Uterus (tissue), 2 donors: ENCODE measurements around the gene SLCO3A1.

Experiments
- CTCF ChIP-seq, 4 experiments: fragments of 200-600 bp in 2 of 4; fragments of 450-650 bp in 2 of 4; sonication (generic) in 2 of 4; IDR thresholded peaks; one replicate each; pipeline ENCODE4 v1.5.1; 2016 to 2019; ENCODE audit warnings: antibody characterized with exemption in 4 of 4, mild to moderate bottlenecking in 2 of 4, moderate library complexity in 1 of 4
- POLR2A ChIP-seq, 2 donors: fragments of 450-650 bp; IDR thresholded peaks; one replicate each; pipeline ENCODE4 v1.6.1; 2016; ENCODE audit warnings: antibody characterized with exemption in 2 of 2, mild to moderate bottlenecking in 1 of 2, moderate library complexity in 1 of 2

GRCh38 chr15:91881569-91882297 lies 28.2 kb downstream of the SLCO3A1 start:
- TF ChIP-seq CTCF (IDR thresholded peaks at IDR 0.05) (no peak), POLR2A (IDR thresholded peaks at IDR 0.05) (no peak)
